KOPT-K1 (cell line): ENCODE results near the gene FGR.

Experiments
- H3K27ac ChIP-seq: fragments of 200-600 bp; sonication (generic); 2 replicates; pipeline ENCODE4 v1.5.1; 2016; ENCODE audit warnings: antibody characterized with exemption, mild to moderate bottlenecking, low read depth, low read length; ENCODE audit not compliant: poor library complexity, severe bottlenecking
- H3K36me3 ChIP-seq: fragments of 200-600 bp; sonication (generic); 2 replicates; pipeline ENCODE4 v1.5.1; 2017; ENCODE audit warnings: antibody characterized with exemption, mild to moderate bottlenecking, low read length, moderate library complexity; ENCODE audit not compliant: insufficient read depth
- H3K9me3 ChIP-seq: fragments of 200-600 bp; sonication (generic); 2 replicates; pipeline ENCODE4 v1.5.1; 2017; ENCODE audit warnings: antibody characterized with exemption, low read length, mild to moderate bottlenecking; ENCODE audit not compliant: insufficient read depth, poor library complexity, severe bottlenecking

FGR gene

GRCh38 chr1:27596986-27597385, 38.0 kb downstream of the FGR start:
- Histone ChIP-seq H3K27ac (peak overlapping the region; percentile 71), H3K9me3 (no peaks in the 10 kb centered on the region), H3K36me3 (no peaks in the 10 kb centered on the region; the same call in 1 of the 2 replicates)

DNA sequence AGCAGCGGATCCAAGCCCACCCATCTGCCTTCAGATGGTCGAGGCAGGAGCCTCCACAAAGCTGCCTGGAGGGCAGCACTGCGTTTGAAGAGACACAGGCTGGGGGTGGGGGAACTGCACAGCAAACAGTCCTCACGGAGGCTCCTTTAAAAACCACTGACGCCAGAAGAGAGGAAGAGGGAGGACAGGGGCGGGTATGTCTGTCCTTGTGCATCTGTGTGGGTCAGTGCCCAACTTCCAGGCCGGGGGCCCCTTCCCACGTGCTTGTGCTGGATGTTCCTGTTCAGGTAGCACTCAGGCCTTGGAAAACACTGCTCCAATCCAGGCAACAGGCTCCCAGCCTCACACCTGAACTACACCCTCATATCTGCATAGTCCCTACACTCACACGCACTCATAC, 38.7 kb downstream of the FGR start:
- H3K36me3 ChIP-seq: no peaks in the 10 kb centered on the region; the same call in 1 of the 2 replicates
- peak overlapping the region; percentile 13 for H3K27ac ChIP-seq
- H3K9me3 ChIP-seq: no peaks in the 10 kb centered on the region

- Histone ChIP-seq H3K9me3 (no peaks in the 10 kb centered on the region), H3K36me3 (no peaks in the 10 kb centered on the region; the same call in 1 of the 2 replicates), H3K27ac (no peak overlapping the region)
Observed at GRCh38 chr1:27595597-27595996, 39.4 kb downstream of the FGR start.

GRCh38 chr1:27594564-27595510, 40.1 kb downstream of the FGR start:
- Histone ChIP-seq H3K27ac (no peak overlapping the region), H3K9me3 (no peaks in the 10 kb centered on the region), H3K36me3 (peaks cover under 1% of the 10 kb centered on the region; the same call in 1 of the 2 replicates)

DNA sequence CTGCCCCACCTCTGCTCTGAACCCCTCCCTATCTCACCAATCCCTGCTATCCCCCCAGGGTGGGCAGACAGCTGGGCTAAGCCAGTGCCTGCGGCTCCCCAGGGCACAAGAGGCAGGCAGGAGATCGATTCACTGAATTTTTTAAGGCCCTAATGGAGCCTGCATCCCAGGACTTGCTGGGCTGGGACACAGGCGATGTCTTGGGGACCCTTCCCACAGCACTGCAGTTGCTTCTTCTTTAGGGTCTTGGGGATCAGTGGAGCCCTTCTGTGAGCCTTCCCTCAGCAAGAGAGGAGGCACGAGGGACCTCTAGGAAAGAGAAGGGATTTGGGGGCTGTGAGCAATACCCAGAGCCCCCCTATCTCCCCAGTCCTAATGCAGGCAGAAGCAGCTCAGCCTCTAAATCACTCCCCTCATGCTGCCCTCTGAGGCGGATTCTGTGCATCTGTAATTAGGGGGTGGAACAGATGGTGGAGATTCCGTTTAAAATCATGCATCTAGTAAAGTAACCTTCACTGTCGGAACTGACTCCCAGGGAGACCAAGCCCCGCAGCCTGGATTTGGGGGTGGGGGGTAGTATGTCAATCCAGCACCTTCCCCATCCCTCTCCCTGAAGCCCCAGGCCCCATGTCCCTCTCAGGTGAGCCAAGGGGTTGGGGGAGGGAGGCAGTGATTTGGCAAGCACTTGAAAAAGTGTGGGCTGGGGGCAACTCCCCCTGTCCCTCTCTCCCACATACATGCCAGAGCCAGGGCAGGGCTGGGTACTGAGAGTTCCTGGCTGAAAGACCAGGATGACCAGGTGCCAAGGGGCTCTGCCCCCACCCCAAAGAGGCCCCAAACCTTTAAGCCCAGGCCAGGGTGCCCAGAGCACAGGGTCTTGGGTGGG, 41.1 kb downstream of the FGR start:
- H3K27ac ChIP-seq: no peak overlapping the region
- peaks cover 8% of the 10 kb centered on the region; the same call in 1 of the 2 replicates for H3K36me3 ChIP-seq
- H3K9me3 ChIP-seq: no peaks in the 10 kb centered on the region

GRCh38 chr1:27592931-27593677, 41.9 kb downstream of the FGR start:
- peaks cover 10% of the 10 kb centered on the region; the same call in 1 of the 2 replicates for H3K36me3 ChIP-seq
- no peaks in the 10 kb centered on the region for H3K9me3 ChIP-seq
- no peak overlapping the region for H3K27ac ChIP-seq

GRCh38 chr1:27592232-27592930, 42.6 kb downstream of the FGR start:
- Histone ChIP-seq H3K9me3 (no peaks in the 10 kb centered on the region), H3K36me3 (peaks cover 16% of the 10 kb centered on the region; the same call in 1 of the 2 replicates), H3K27ac (no peak overlapping the region)

GRCh38 chr1:27591622-27592021, 43.4 kb downstream of the FGR start:
- no peak overlapping the region for H3K27ac ChIP-seq
- H3K36me3 ChIP-seq: peaks cover 16% of the 10 kb centered on the region; the same call in 1 of the 2 replicates
- H3K9me3 ChIP-seq: no peaks in the 10 kb centered on the region

- Histone ChIP-seq H3K9me3 (no peaks in the 10 kb centered on the region), H3K36me3 (peaks cover 16% of the 10 kb centered on the region; the same call in 1 of the 2 replicates), H3K27ac (no peak overlapping the region)
Observed at GRCh38 chr1:27590917-27591508, 44.0 kb downstream of the FGR start.

DNA sequence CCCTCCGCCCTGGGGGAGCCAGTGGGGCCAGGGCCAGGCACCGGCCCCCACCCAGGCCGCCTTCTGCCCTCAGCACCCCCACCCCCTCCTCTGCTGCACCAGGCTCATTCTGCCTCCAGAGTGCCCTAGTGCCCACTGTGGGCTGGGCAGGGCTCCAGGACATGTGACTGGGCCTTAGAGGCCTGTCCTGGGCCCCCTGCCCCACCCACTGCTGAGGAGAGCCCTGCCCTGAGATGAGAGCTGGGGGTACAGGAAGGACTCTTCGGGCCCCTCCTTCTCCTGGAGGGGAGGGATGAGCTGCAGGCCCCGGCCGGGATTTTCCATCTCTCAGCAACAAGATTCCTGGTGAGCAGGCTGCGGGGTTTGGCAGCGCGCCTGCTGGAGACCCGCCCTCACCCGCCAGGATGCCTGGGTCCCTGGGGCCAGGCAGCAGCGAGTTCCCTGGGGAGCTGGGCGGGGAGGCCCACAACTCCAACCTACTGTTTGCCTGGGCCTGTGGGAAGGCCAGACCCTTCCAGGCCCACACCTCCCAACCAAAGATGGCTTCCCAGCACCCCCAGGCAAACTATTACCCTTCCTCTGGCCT, 45.1 kb downstream of the FGR start:
- Histone ChIP-seq H3K27ac (no peak overlapping the region), H3K9me3 (no peaks in the 10 kb centered on the region), H3K36me3 (peaks cover 16% of the 10 kb centered on the region; the same call in 1 of the 2 replicates)

DNA sequence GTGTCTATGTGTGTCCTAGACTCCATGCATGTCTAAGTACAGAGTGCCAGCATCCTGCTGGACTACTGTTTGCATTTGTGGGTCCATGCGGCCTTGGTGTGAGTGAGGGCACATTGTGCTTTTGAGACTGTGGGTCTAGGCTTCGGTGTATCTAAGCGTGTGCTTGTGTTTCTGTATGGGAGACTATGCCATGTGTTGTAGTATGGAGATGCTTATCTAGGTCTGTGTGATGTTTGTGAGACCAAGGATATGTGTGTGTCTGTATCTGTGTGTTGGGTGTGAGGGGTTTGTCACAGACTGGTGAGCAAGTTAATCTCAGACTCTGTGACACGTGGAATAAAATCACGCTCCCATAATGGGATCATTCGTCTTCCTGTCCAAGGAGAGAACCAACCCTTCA, 45.5 kb downstream of the FGR start:
- Histone ChIP-seq H3K27ac (no peak overlapping the region), H3K36me3 (peaks cover 16% of the 10 kb centered on the region; the same call in 1 of the 2 replicates), H3K9me3 (no peaks in the 10 kb centered on the region)

DNA sequence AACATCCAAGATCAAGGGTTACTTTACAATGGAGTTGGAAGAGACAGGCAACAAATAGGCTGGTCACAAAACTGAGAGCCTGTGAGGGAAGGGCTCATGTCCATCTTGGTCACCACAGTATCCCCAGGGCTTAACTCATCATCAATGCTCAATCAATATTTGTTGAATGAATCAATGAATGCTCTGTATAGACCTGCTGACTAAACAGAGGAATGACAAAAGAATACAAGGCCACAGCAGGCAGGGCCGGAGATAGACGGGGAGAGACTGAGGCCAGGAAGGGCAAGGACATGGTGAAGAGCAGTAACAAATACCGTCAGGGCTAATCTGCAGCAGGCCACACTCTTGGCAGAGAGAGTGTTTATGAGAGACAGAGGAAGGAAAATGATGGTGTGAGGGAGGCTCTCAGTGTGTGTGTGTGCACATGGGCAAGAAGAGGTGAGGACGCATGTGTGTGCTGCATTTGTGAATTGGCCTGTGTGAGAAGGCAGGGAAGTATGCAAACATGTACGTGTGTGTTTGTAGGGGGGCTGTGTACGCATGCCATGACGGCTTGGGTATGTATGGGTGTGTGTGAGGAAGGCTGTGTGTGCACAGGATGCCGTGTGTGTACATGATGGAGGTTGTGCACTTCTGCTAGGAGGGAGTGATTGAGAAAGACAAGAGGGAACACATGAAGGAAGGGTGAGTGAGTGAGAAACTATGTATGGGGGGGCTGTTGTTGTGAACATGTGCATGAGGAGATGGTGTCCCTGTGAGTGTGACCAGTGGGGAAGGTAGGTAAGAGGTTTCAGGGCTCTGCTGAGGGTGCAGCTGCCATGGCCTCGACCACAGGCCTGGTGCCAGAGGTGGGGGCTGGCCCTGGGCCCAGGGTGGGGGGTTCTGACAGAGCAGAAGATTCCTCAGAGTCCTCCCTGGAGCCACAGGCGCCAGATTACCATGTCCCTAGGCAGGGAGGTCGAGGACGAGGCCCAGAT, 46.4 kb downstream of the FGR start:
- Histone ChIP-seq H3K27ac (no peak overlapping the region), H3K36me3 (peaks cover 16% of the 10 kb centered on the region; the same call in 1 of the 2 replicates)

More for the DNA sequence above, 46.4 kb downstream of the FGR start:
- no peaks in the 10 kb centered on the region for H3K9me3 ChIP-seq
